T-helper 1 cell treated with Interleukin-12 subunit alpha and Interleukin-12 subunit beta and Interleukin-4 antibody, amounts not matched to agents 30 μg/mL and 1 μg/mL, for 36 hours (primary cell): Measurements from ENCODE around the gene ATP11A.
"Not testable (repeated sequence)": the region's sequence is repeated elsewhere in the genome, so short reads cannot be mapped to it uniquely, and the experiment has no call there.

Source experiments
- H3K27ac Mint-ChIP-seq: one replicate; pipeline ENCODE4 v1.8.0; 2021; ENCODE audit warnings: mild to moderate bottlenecking, mixed read lengths
- H3K27me3 Mint-ChIP-seq: one replicate; pipeline ENCODE4 v1.8.0; 2021; ENCODE audit warnings: low read depth, mixed read lengths
- H3K36me3 Mint-ChIP-seq: one replicate; pipeline ENCODE4 v1.8.0; 2021; ENCODE audit warnings: low read depth, mixed read lengths
- H3K4me1 Mint-ChIP-seq: one replicate; pipeline ENCODE4 v1.8.0; 2021; ENCODE audit warnings: low read depth, mixed read lengths
- H3K4me3 Mint-ChIP-seq: one replicate; pipeline ENCODE4 v1.8.0; 2021; ENCODE audit warnings: mild to moderate bottlenecking, moderate library complexity, mixed read lengths
- H3K9me3 Mint-ChIP-seq: one replicate; pipeline ENCODE4 v1.8.0; 2021; ENCODE audit warnings: mixed read lengths

ATP11A gene

DNA sequence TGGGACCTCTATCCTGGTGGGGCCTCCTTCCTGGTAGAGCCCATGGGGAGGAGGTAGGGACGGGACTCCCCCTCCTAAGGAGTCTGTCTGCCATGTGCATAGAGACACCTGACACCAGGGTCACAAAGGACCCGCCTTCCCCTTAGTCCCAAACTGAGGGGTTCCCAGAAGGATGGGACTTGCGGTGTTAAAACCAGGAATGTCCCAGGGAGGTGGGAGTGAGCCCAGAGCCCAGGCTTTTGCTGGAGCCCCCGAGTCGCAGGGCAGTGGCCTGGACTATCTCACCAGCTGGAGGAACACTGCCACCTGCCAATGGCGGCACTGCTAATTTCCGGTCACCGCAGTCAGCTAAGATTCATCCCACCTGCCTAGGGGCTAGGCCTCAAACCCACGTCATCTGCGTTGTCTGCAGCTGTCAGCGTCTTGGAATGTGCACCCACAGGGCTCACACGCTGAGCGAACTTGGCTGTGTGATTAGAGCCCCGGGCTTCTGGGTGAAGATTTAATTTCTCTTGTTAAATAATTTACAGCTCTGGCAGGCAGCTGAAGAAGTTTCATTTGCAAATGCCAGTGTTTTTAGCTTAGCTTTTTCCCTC, 31.9 kb upstream of the ATP11A start:
- Mint-ChIP-seq H3K36me3 (no peaks in the 10 kb centered on the region), H3K4me3 (no peak overlapping the region), H3K9me3 (peaks cover 9% of the 10 kb centered on the region), H3K4me1 (no peaks in the 10 kb centered on the region), H3K27ac (no peak overlapping the region), H3K27me3 (peaks cover 3% of the 10 kb centered on the region)

- Mint-ChIP-seq H3K27me3 (peaks cover 3% of the 10 kb centered on the region), H3K9me3 (peaks cover 9% of the 10 kb centered on the region), H3K4me1 (no peaks in the 10 kb centered on the region), H3K36me3 (no peaks in the 10 kb centered on the region), H3K27ac (no peak overlapping the region), H3K4me3 (no peak overlapping the region)
Measured at GRCh38 chr13:112658808-112659207, 31.0 kb upstream of the ATP11A start.

DNA sequence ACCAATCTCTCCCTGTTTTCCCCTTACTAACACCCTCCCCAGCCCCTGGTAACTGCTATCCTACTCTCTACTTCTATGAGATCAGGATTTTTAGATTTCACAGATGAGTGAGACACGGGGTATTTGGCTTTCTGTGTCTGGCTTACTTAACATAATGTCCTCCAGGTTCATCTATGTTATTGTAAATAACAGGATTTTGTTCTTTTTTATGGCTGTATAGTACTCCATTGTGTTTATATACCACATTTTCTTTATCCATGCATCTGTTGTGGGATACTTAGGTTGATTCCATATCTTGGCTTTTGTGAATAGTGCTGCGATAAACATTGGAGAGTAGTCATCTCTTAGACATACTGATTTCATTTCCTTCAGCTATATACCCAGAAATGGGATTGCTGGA, 28.5 kb upstream of the ATP11A start:
- Mint-ChIP-seq H3K27me3 (peaks cover 3% of the 10 kb centered on the region), H3K36me3 (no peaks in the 10 kb centered on the region), H3K4me3 (no peak overlapping the region), H3K27ac (no peak overlapping the region), H3K4me1 (no peaks in the 10 kb centered on the region), H3K9me3 (peaks cover 9% of the 10 kb centered on the region)

DNA sequence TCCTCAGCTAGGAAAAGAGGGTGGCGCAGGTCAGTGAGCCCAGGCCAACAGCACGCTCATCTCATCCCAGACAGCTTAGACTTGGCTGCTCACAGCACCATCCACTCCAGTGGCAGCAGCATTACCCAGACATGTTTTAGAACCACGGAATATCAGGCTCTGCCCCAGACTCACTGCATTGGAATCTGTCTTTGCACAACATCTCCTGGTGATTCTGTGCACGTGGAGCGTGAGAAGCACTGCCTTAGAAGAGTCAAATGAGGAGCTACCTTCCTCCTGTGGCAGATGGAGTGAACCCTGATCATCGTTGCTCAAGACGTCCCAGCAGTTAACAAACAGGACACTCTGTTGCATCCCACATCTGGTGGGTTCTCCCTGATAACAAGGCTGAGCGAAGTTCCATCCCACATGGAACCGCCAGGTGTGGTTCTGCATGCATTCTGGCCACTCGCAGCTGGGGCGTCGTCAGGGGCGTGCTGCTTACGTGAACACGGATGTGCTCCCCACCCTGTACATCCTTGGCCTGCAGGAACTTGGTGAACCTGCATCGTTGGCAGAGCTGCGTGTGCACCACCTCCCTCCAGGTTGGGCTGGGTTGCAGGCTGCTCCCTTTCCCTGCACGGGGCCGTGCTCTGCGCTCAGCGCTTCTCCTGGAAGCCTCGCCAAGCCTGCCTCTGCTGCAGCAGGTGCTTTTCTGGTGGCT, 25.2 kb upstream of the ATP11A start:
- H3K4me1 Mint-ChIP-seq: no peaks in the 10 kb centered on the region
- no peak overlapping the region for H3K4me3 Mint-ChIP-seq
- peaks cover 3% of the 10 kb centered on the region for H3K27me3 Mint-ChIP-seq
- H3K9me3 Mint-ChIP-seq: peaks cover 9% of the 10 kb centered on the region
- H3K27ac Mint-ChIP-seq: no peak overlapping the region
- no peaks in the 10 kb centered on the region for H3K36me3 Mint-ChIP-seq

DNA sequence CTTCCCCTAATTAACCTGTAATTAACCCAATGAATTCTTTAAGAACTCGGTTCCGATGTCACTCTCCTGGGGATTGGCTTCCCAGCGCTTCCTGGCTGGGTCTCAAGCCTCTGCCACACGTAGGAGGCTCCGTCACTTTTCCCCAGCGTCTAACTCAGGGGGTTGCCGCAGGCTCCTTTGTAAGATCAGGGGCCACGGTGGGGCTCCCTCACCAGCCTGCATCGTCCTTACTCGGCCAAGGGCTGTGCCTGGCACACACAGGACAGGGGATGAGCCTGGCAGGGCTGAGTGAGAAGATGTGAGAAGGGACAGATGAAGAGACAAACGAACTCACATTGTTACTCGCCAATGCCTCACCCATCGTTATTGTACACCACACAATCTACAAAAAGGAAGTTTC, 20.9 kb upstream of the ATP11A start:
- Mint-ChIP-seq H3K27ac (no peak overlapping the region), H3K9me3 (no peaks in the 10 kb centered on the region), H3K4me1 (peaks cover 4% of the 10 kb centered on the region), H3K36me3 (no peaks in the 10 kb centered on the region), H3K4me3 (no peak overlapping the region), H3K27me3 (no peaks in the 10 kb centered on the region)

DNA sequence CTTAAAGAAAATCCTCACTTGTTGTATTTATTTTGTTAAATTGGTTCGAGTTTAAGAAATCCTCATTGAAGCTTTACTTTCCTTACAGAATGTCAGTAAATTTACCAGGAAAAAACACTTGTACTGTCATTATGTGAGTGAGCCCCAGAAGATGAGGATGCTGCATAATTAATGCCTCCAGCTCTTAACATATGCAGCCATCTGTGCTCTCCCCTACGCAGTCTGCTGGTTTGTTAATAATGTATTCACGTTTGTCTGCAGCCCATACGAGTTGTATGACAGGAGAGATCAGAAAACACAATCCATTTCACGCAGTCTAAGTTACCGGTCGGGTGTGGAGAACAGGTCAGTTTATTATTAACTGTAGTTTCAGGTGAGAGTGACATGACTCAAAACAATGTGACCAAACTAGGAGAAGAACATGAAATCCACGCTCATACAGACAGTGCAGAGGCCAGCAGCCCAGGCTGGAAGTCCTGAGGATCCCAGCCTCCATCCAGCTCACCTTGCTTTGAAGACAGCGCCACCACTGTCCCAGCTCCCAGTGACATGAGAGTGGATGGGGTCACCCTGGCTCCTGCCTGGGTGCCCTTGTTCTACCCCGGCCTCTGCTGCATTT, 19.8 kb upstream of the ATP11A start:
- Mint-ChIP-seq H3K4me3 (no peak overlapping the region), H3K9me3 (no peaks in the 10 kb centered on the region), H3K27ac (no peak overlapping the region), H3K4me1 (peaks cover 11% of the 10 kb centered on the region), H3K27me3 (no peaks in the 10 kb centered on the region), H3K36me3 (no peaks in the 10 kb centered on the region)

DNA sequence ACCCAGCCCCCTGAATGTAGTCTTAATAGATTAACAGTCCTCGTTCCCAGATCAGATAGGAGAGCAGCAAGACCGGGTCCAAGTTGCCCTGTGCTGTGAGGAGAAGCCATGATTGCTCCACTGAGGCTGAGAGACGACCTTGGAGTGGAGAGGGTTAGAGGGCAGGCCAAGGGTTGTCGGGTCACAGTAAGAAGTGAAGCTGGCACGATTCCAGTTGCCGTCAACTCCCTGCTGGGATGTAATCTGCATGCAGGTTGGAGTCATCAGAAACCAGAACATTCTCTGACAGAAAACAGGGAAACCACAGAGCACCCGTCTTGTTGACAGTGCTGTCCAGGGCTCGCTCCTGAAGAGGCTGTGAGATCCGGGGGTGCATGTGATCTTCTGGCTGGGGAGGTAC, 19.0 kb upstream of the ATP11A start:
- H3K27ac Mint-ChIP-seq: no peak overlapping the region
- no peaks in the 10 kb centered on the region for H3K9me3 Mint-ChIP-seq
- H3K4me1 Mint-ChIP-seq: peaks cover 12% of the 10 kb centered on the region
- no peaks in the 10 kb centered on the region for H3K36me3 Mint-ChIP-seq
- H3K4me3 Mint-ChIP-seq: no peak overlapping the region
- no peaks in the 10 kb centered on the region for H3K27me3 Mint-ChIP-seq

DNA sequence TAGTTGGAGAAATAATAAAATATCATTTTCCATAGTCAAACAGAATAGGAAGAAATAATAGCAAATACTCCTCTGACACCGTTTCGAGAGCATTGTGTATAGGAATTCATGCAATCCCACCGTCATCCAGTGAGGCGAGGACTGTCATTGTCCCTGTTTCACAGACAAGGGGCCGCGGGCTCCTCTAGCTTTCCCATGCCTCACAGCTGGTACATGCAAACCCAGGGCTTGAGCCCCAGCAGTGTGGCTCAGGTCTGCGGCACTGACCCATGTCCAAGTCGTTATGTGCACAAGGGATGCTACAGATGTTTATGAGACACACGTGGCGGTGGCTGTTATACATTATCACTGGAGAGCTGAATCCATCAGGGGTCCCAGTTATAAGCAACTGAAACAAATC, 18.5 kb upstream of the ATP11A start:
- Mint-ChIP-seq H3K9me3 (no peaks in the 10 kb centered on the region), H3K27me3 (no peaks in the 10 kb centered on the region)

DNA sequence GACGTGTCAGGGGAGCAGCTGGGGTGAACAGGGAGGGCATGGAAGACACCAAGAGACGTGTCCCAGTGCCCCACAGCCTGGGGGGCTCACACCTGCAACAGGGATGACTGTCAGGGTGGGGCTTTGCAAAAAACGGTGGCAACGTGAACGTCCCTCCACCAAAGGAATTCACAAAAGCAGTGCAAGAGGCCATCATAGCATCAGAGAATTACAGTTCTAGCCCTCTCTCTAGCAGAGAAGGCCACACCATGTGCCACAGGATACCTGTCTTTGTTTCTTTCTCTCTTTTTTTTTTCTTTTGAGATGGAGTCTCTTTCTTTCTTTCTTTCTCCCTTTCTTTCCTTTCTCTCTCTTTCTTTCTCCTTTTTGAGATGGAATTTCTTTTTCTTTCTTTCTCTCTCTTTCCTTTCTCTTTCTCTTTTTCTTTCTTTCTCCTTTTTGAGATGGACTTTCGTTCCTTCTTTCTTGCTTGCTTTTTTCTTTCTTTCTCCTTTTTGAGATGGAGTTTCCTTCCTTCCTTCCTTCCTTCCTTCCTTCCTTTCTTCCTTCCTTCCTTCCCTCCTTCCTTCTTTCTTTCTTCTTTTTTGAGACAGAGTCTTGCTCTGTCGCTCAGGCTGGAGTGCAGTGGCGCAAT, 17.1 kb upstream of the ATP11A start:
- H3K4me3 Mint-ChIP-seq: no peak overlapping the region
- H3K9me3 Mint-ChIP-seq: no peaks in the 10 kb centered on the region
- H3K27ac Mint-ChIP-seq: no peak overlapping the region
- no peaks in the 10 kb centered on the region for H3K36me3 Mint-ChIP-seq
- peaks cover 14% of the 10 kb centered on the region for H3K4me1 Mint-ChIP-seq
- no peaks in the 10 kb centered on the region for H3K27me3 Mint-ChIP-seq

More for the DNA sequence above, 18.5 kb upstream of the ATP11A start:
- Mint-ChIP-seq H3K4me3 (no peak overlapping the region), H3K36me3 (no peaks in the 10 kb centered on the region), H3K27ac (no peak overlapping the region), H3K4me1 (peaks cover 14% of the 10 kb centered on the region)

DNA sequence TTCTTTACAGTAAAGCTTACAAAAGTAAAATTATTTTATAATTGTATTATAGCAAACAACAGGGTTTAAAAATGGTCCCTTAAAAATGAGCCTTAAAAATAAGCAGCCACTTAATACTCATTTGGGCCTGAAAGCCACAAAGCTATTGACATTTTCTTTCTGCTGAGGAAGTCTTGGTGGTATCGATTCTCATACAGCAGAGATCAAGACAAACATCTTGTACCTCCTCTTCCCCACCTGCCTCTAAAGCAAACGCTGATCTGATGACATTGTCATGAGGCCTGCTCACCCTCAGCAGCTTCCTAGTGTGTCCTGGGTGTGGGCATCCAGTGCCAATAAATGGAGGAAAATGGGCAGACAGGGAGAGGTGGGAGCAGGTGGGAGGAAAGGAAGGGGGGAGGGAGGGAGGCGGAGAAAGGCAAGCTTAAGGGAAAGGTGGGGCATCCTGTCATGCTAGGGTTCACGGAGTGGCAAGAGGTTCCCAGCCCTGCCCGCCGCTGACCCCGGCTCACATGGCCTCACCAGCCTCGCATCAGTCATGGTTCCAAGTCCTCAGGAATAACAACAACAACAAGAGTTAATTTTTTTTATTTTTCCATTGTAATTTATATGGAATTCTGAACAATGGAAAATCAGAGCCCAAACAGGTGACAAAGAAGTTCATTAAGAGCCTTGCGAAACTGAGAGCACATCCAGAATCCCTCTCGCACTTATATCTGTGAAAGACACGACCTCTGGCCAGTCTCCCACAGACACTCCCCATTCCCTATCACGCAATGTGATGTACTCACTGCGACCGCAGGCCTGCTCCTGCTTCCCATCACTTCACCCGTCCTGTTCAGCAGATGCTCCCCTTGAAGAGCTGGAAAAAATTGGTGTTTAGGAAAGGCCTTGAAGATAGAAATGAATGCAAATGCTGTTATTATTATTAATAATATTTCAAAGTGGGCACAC, 15.1 kb upstream of the ATP11A start:
- H3K36me3 Mint-ChIP-seq: no peaks in the 10 kb centered on the region
- no peak overlapping the region for H3K4me3 Mint-ChIP-seq
- no peak overlapping the region for H3K27ac Mint-ChIP-seq

GRCh38 chr13:112675366-112675756, 14.5 kb upstream of the ATP11A start:
- Mint-ChIP-seq H3K36me3 (no peaks in the 10 kb centered on the region), H3K27me3 (no peaks in the 10 kb centered on the region), H3K27ac (no peak overlapping the region), H3K9me3 (no peaks in the 10 kb centered on the region), H3K4me3 (no peak overlapping the region), H3K4me1 (peaks cover 14% of the 10 kb centered on the region)

More for the DNA sequence above, 15.1 kb upstream of the ATP11A start:
- Mint-ChIP-seq H3K27me3 (no peaks in the 10 kb centered on the region), H3K4me1 (peaks cover 14% of the 10 kb centered on the region), H3K9me3 (no peaks in the 10 kb centered on the region)

GRCh38 chr13:112677421-112677962, 12.3 kb upstream of the ATP11A start:
- peaks cover 14% of the 10 kb centered on the region for H3K4me1 Mint-ChIP-seq
- not testable (repeated sequence) for H3K27ac Mint-ChIP-seq, H3K27me3 Mint-ChIP-seq, H3K9me3 Mint-ChIP-seq, H3K36me3 Mint-ChIP-seq, H3K4me3 Mint-ChIP-seq

GRCh38 chr13:112679381-112679780, 10.5 kb upstream of the ATP11A start:
- no peaks in the 10 kb centered on the region for H3K36me3 Mint-ChIP-seq
- H3K4me3 Mint-ChIP-seq: no peak overlapping the region
- no peaks in the 10 kb centered on the region for H3K9me3 Mint-ChIP-seq
- H3K4me1 Mint-ChIP-seq: peaks cover 7% of the 10 kb centered on the region
- no peak overlapping the region for H3K27ac Mint-ChIP-seq
- peaks cover 12% of the 10 kb centered on the region for H3K27me3 Mint-ChIP-seq
